Sigmoid colon (tissue), 7 donors: ENCODE measurements around the gene TNFRSF12A. TPM values are rescaled to one million over a fixed set of nuclear protein-coding genes. Genes with fewer than 3 reads are reported as not detected.
A peak's percentile ranks its signal among the peaks of the same experiment; 100 is the strongest.

Source experiments
- DNase-seq: peaks from one replicate; pipeline ENCODE4 v3.0.0-alpha.2; 2019
- H3K27ac ChIP-seq, 4 donors: fragments of 200-600 bp; sonication (generic); one replicate each; pipeline ENCODE4 v1.5.1; 2016 to 2019; ENCODE audit warnings: mild to moderate bottlenecking in 1 of 4
- H3K27me3 ChIP-seq, 3 donors: fragments of 200-600 bp; sonication (generic); one replicate each; pipeline ENCODE4 v1.5.1; 2019; ENCODE audit warnings: mild to moderate bottlenecking in 1 of 3
- H3K36me3 ChIP-seq, 4 donors: fragments of 200-600 bp; sonication (generic); one replicate each; pipeline ENCODE4 v1.5.1; 2016 to 2019
- H3K4me1 ChIP-seq, 4 donors: fragments of 200-600 bp; sonication (generic); one replicate each; pipeline ENCODE4 v1.5.1; 2017 to 2019
- H3K4me3 ChIP-seq, 4 donors: fragments of 200-600 bp; sonication (generic); one replicate each; pipeline ENCODE4 v1.5.1; 2017 to 2019; ENCODE audit warnings: mild to moderate bottlenecking in 2 of 4, moderate library complexity in 1 of 4
- H3K9me3 ChIP-seq, 4 donors: fragments of 200-600 bp in 3 of 4; sonication (generic) in 3 of 4; one replicate each; pipeline versions ENCODE4 v1.5.1 to v1.6.1; 2013 to 2019
- CTCF ChIP-seq, 4 experiments: fragments of 450-650 bp in 3 of 4; fragments of 200-600 bp in 1 of 4; IDR thresholded peaks; one replicate each; pipeline ENCODE4 v1.5.1; 2016 to 2019; ENCODE audit warnings: antibody characterized with exemption in 4 of 4, mild to moderate bottlenecking in 3 of 4, moderate library complexity in 2 of 4
- EP300 ChIP-seq, 4 donors: sonication (generic); formaldehyde crosslinking; IDR thresholded peaks; one replicate each; pipeline ENCODE4 v1.6.1; 2017; ENCODE audit warnings: antibody characterized with exemption in 4 of 4
- POLR2A ChIP-seq, 2 donors: fragments of 450-650 bp; IDR thresholded peaks; one replicate each; pipeline ENCODE4 v1.6.1; 2016; ENCODE audit warnings: antibody characterized with exemption in 2 of 2, mild to moderate bottlenecking in 2 of 2, moderate library complexity in 2 of 2
- POLR2AphosphoS5 ChIP-seq, 4 donors: sonication (generic); formaldehyde crosslinking; IDR thresholded peaks; one replicate each; pipeline ENCODE4 v1.6.1; 2017; ENCODE audit warnings: antibody characterized with exemption in 4 of 4
- WGBS, 2 donors: extraction: QIAGEN DNeasy Blood & Tissue Kit; methylation state at CpG; one replicate each; pipeline ENCODE4 v1.1.7; 2013; 5-methylcytosine and 5-hydroxymethylcytosine counted together
- intact Hi-C: fragments of 100-400 bp; cut with DNase I; formaldehyde crosslinking; loops from one replicate; pipeline ENCODE4 v1.15.1; 2023
- polyA plus RNA-seq, 3 donors: library from polyadenylated mRNA; stranded (reverse); fragments of 200-250 nt; gene quantifications; one replicate each; pipeline ENCODE4 v1.2.3, GENCODE V29; 2013
- total RNA-seq, 4 donors: library from RNA; depleted of rRNA; stranded (reverse); fragments of >200 nt; gene quantifications; one replicate each; pipeline ENCODE4 v1.1.0, GENCODE V29; 2016
- donor health status: healthy with polysubstance abuse.
- donor health status: Bipolar disorder and iron deficiency.
- donor health status: healthy.

The TNFRSF12A gene
- total and polyA plus RNA-seq, 7 donors = 6.1 to 78.2 (median 10.3) TPM

- Histone ChIP-seq H3K36me3 (peaks cover 0 to 20% (median 15%) of the 10 kb centered on the region in 4 donors), H3K4me3 (peak overlapping the region; percentile 49 to 74 (median 66)), H3K27ac (peak overlapping the region; percentile 98 to 99 (median 98)), H3K9me3 (no peaks in the 10 kb centered on the region), H3K4me1 (peaks cover 0 to 57% (median 52%) of the 10 kb centered on the region in 4 donors), H3K27me3 (peaks cover 3 to 11% (median 9%) of the 10 kb centered on the region in 3 donors)
- intact Hi-C loops = no loop called here
- 27 to 47% methylated on average over 6 of the region's 6 CpGs for WGBS, 2 donors
- DNase-seq = no peak
- TF ChIP-seq POLR2AphosphoS5 (IDR thresholded peaks at IDR 0.05) (no peak), CTCF (IDR thresholded peaks at IDR 0.05) (no peak), POLR2A (IDR thresholded peaks at IDR 0.05) (no peak), EP300 (IDR thresholded peaks at IDR 0.05) (no peak)
These were observed 3.2 kb downstream of the TNFRSF12A start for GRCh38 chr16:3023415-3023668.

- Histone ChIP-seq H3K4me3 (peak within 1 kb of the TSS; percentile 49 to 74 (median 66)), H3K36me3 (peaks cover 0 to 20% (median 15%) of the 10 kb centered on the region in 4 donors), H3K27me3 (peaks cover 1 to 11% (median 7%) of the 10 kb centered on the region in 3 donors), H3K27ac (peak within 1 kb of the TSS; percentile 98 to 99 (median 98)), H3K4me1 (peaks cover 0 to 62% (median 57%) of the 10 kb centered on the region in 4 donors), H3K9me3 (no peaks in the 10 kb centered on the region)
- peak; percentile 99 for DNase-seq
- 1% methylated on average over 69 of the region's 69 CpGs for WGBS, 2 donors
- intact Hi-C loops = no loop called here
- TF ChIP-seq POLR2A (IDR thresholded peaks at IDR 0.05) = peak; percentile 49 to 63
- TF ChIP-seq POLR2AphosphoS5 (IDR thresholded peaks at IDR 0.05) = peak in 3 of 4 donors; percentile 50 to 78 (median 75)
- TF ChIP-seq EP300 (IDR thresholded peaks at IDR 0.05) = no peak
- TF ChIP-seq CTCF (IDR thresholded peaks at IDR 0.05) = no peak
These were observed 3.7 kb downstream of the TNFRSF12A start, which contains the start of the genes HCFC1R1 and THOC6 for GRCh38 chr16:3023669-3024478. Gene HCFC1R1, minus strand, starts transcription at chr16:3023942. Its CDS starts 1 bp downstream, at chr16:3023941. Gene THOC6, plus strand, starts transcription at chr16:3024035. Its CDS starts 292 bp downstream, at chr16:3024327.

- WGBS, 2 donors = 91 to 96% methylated on average over 18 of the region's 18 CpGs
- Histone ChIP-seq H3K4me1 (peaks cover 0 to 69% (median 60%) of the 10 kb centered on the region in 4 donors), H3K27me3 (peaks cover 13 to 20% (median 17%) of the 10 kb centered on the region in 3 donors), H3K4me3 (no peak overlapping the region), H3K27ac (no peak overlapping the region), H3K9me3 (no peaks in the 10 kb centered on the region), H3K36me3 (peaks cover 0 to 20% (median 15%) of the 10 kb centered on the region in 4 donors)
- TF ChIP-seq EP300 (IDR thresholded peaks at IDR 0.05) = no peak
- no peak for TF ChIP-seq POLR2AphosphoS5 (IDR thresholded peaks at IDR 0.05)
- TF ChIP-seq POLR2A (IDR thresholded peaks at IDR 0.05) = no peak
- TF ChIP-seq CTCF (IDR thresholded peaks at IDR 0.05) = no peak
- DNase-seq = no peak
- intact Hi-C loops = no loop called here
These were observed 5.1 kb downstream of the TNFRSF12A start for GRCh38 chr16:3025032-3026002.

GRCh38 chr16:3026003-3026378 lies 5.8 kb downstream of the TNFRSF12A start:
- H3K36me3 ChIP-seq = peaks cover 0 to 20% (median 15%) of the 10 kb centered on the region in 4 donors
- peaks cover 0 to 64% (median 56%) of the 10 kb centered on the region in 4 donors for H3K4me1 ChIP-seq
- TF ChIP-seq POLR2AphosphoS5 (IDR thresholded peaks at IDR 0.05) = no peak
- no peak for TF ChIP-seq EP300 (IDR thresholded peaks at IDR 0.05)
- TF ChIP-seq POLR2A (IDR thresholded peaks at IDR 0.05) = no peak
- TF ChIP-seq CTCF (IDR thresholded peaks at IDR 0.05) = no peak
- 88 to 93% methylated on average over 8 of the region's 8 CpGs for WGBS, 2 donors
- no peak overlapping the region for H3K4me3 ChIP-seq
- peaks cover 19 to 27% (median 24%) of the 10 kb centered on the region in 3 donors for H3K27me3 ChIP-seq
- H3K9me3 ChIP-seq = no peaks in the 10 kb centered on the region
- intact Hi-C loops = no loop called here
- no peak for DNase-seq
- no peak overlapping the region for H3K27ac ChIP-seq
